ENCODE results near the gene HCRTR1.

HCRTR1 gene

GRCh38 chr1:31617916-31618746 lies 642 bp downstream of the HCRTR1 start:
- DNase-seq (ENCODE audit: low spot score) = peak; percentile 74
- Histone ChIP-seq H3K27ac (peak overlapping the region in 1 of 2 donors; percentile 40), H3K4me3 (peak overlapping the region; percentile 75)
- TF ChIP-seq CTCF (IDR thresholded peaks at IDR 0.05) = peak; percentile 92

- TF ChIP-seq CTCF (IDR thresholded peaks at IDR 0.05) = no peak
Observed at GRCh38 chr1:31618916-31619846, 1.7 kb downstream of the HCRTR1 start.

GRCh38 chr1:31620631-31621497 lies 3.4 kb downstream of the HCRTR1 start:
- TF ChIP-seq CTCF (IDR thresholded peaks at IDR 0.05) = no peak
- Histone ChIP-seq H3K27ac (no peak overlapping the region), H3K4me3 (no peak overlapping the region)
- peak; percentile 49 for DNase-seq (ENCODE audit: low spot score)

More at GRCh38 chr1:31618916-31619846, 1.7 kb downstream of the HCRTR1 start:
- DNase-seq (ENCODE audit: low spot score) = peak; percentile 66
- Histone ChIP-seq H3K27ac (no peak overlapping the region), H3K4me3 (no peak overlapping the region)

GRCh38 chr1:31621498-31621820 lies 4.0 kb downstream of the HCRTR1 start:
- no peak for TF ChIP-seq CTCF (IDR thresholded peaks at IDR 0.05)
- Histone ChIP-seq H3K4me3 (no peak overlapping the region), H3K27ac (no peak overlapping the region)
- peak; percentile 69 for DNase-seq (ENCODE audit: low spot score)

- DNase-seq (ENCODE audit: low spot score) = peak; percentile 75
- TF ChIP-seq CTCF (IDR thresholded peaks at IDR 0.05) = no peak
- no peak overlapping the region for H3K4me3 ChIP-seq
- peak overlapping the region in 1 of 2 donors; percentile 43 for H3K27ac ChIP-seq
Observed at GRCh38 chr1:31621847-31622730, 4.6 kb downstream of the HCRTR1 start.

- TF ChIP-seq CTCF (IDR thresholded peaks at IDR 0.05) = no peak
- no peak overlapping the region for H3K27ac ChIP-seq
- DNase-seq (ENCODE audit: low spot score) = no peak
- no peak overlapping the region for H3K4me3 ChIP-seq
Observed at GRCh38 chr1:31623365-31623764, 5.9 kb downstream of the HCRTR1 start.

All from coronary artery (tissue), 2 donors.